Stimulated activated CD4-positive, alpha-beta T cell treated with anti-CD3 and anti-CD28 coated beads, Interleukin-15, amount 100 ng/mL, for 48 hours (primary cell): ENCODE measurements around the gene WDR70.
"Not testable (repeated sequence)": the region's sequence is repeated elsewhere in the genome, so short reads cannot be mapped to it uniquely, and the experiment has no call there.

Source experiments
- DNase-seq, 2 donors: peaks; one replicate each; pipeline ENCODE4 v3.0.0-alpha.2; 2020; ENCODE audit warnings: low read depth in 2 of 2

WDR70 gene

DNA sequence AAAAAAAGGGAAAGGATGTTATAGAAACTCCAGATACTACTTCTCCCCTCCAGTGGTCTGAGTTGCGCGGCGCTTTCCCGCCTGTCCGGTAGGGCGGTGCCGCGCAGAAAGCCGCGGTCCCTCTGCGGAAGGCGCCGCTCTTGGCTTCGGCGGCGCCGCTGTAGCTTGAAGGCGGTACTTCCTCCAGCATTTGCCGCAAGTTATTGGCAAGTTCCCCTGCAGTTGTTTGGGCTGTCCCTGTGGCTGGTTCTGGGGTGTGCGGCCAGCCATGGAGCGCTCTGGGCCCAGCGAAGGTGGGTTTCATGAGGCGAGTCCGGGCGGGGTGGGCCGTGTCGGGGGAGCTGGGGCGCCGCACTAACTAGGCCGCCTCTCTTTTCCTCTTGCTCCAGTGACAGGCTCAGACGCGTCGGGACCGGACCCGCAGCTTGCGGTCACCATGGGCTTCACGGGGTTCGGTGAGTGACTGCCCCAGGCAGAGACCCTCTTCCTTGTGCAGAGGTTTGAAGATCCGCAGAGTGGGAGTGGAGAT, at the start of gene WDR70:
Gene WDR70 (plus strand): TSS at position 219 of the 529 bp plus-strand sequence. CDS start 50 bp downstream, at position 269.
- DNase-seq, result peak; percentile 65 to 74

DNA sequence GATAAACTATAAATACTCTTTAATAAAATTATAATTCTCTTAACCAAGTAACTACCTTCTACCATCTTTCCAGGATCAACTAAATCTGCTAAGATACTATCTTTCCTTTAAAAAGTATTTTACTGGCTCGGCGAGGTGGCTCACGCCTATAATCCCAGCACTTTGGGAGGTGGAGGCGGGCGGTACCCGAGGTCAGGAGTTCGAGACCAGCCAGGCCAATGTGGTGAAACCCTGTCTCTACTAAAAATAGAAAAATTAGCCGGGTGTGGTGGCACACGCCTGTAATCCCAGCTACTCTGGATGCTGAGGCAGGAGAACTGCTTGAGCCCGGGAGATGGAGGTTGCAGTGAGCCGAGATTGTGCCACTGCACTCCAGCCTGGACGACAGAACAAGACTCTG, 44.4 kb upstream of the WDR70 start:
- not testable (repeated sequence) for DNase-seq

DNA sequence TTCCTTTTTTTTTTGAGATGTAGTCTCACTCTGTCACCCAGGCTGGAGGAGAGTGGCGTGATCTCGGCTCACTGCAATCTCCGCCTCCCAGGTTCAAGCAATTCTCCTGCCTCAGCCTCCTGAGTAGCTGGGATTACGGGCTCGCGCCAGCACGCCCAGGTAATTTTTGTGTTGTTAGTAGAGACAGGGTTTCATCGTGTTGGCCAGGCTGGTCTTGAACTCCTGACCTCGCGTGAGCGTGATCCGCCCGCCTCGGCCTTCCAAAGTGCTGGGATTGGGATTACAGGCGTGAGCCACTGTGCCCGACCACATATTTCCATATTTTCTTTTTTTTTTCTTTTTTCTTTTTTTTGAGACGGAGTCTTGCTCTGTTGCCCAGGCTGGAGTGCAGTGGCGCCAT, 36.4 kb upstream of the WDR70 start:
- DNase-seq, result not testable (repeated sequence)

DNA sequence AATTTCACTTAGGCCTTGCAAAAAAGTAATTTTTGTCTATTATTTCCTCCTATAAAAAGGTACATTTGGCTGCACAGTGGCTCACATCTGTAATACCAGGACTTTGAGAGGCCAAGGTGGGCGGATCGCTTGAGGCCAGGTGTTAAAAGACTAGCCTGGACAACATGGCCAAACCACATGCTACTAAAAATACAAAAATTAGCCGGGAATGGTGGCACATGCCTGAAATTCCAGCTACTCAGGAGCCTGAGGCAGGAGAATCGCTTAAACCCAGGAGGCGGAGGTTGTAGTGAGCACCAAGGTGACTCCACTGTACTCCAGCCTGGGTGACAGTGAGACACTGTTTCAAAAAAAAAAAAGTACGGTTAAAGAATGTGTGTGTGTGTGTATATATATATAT, 24.0 kb upstream of the WDR70 start:
- DNase-seq, result no peak

DNA sequence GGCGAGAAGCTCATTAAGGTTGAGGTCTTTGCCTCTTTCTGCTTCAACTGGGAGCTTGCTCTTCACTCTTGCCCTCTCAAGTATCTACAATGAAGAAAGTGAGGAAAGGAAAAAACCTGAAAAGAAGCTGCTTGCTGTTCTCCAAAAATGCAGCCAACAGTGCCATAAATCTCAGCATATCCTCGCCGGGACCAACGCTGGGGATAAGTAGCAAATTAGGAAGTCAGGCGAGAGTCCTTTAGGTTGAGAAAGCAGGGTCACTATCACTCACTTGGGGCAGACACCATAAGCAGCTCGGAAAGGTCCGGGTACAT, 8.6 kb upstream of the WDR70 start:
- DNase-seq, result no peak

DNA sequence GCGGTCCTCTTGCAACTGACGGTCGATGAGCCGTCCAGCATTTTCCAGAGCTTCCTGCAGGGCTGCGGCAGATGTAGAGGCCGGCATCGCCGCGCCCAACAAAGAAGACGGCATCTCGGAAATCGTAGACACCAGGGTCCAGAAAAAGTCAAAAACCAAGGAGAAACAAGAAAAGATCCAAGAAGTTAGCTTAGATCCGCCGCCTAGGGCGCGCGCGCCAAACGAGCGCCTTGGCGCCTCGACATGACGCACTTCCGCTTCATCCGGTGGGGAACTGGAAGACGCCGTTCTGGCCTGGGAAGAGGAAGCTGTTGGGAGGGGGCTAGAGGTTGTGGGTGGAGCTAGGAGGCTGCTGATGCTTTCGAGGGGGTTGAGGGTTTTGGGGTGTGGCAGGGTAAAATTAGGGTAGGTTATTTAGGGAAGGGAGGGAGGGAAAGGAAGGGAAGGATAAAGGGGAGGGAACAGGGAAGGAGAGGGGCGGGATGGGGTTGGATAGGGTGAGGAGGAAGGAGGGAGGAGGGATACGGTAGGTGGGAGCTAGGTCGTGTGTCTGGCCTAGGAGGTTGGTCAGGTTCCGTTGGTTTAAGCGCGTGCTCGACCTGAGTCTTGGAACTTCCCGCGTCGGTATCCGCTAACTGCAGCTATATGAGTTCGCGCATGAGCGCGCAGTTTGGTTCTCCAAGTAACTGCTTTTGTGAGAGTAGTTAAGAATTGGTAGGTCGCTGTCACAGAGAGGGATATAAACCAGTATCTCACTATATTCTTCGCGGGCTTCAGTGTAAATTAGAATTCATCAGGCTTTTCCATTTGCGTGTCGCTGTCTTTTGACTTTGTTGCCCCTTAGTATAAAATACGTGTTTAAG, 8.0 kb upstream of the WDR70 start, which contains the start of gene NUP155:
Gene NUP155 (minus strand): TSS at position 243 of the 863 bp plus-strand sequence. CDS start 129 bp downstream, at position 114.
- peak; percentile 88 to 90 for DNase-seq

DNA sequence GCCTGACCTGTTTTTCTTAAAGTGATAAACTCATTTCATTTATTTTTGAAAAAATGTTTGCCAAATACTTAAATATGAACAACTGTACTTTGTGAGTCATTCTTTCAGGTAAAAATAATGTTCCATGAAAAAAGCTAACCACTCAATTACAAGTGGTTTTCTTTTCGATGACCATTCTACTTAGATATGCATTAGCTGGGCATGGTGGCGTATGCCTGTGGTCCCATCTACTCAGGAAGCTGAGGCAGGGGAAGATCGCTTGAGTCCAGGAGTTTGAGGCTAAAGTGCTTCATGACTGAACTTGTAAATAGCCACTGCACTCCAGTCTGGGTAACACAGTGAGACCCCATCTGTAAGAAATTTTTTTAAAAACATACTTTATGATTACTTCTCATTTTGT, 4.0 kb upstream of the WDR70 start:
- no peak for DNase-seq

DNA sequence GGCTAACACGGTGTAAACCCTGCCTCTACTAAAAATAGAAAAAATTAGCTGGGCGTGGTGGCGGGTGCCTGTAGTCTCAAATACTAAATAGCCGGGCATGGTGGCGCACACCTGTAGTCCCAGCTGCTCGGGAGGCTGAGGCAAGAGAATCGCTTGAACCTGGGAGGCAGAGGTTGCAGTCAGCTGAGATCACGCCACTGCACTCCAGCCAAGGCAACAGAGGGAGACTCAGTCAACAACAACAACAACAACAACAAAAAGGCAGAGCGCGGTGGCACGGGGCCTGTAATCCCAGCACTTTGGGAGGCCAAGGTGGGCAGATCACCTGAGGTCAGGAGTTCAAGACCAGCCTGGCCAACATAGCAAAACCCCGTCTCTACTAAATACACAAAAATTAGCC, 1.1 kb upstream of the WDR70 start:
- not testable (repeated sequence) for DNase-seq

DNA sequence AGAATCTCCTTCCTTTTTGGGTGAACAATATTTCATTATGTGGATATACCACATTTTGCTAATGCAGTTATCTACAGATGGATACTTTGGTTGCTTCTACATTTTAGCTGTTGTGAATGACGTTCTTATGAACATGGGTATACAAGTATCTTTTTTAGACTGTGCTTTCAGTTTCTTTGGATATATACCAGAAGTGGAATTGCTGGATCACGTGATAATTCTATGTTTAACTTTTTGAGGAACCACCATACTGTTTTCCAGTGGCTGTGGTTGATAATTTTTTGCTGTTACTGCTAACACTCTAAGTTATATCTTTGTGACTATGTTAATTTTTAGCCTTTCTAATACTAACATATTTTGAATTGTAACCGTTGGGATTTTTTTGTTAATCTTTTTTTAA, 12.5 kb downstream of the WDR70 start:
- DNase-seq, result no peak

DNA sequence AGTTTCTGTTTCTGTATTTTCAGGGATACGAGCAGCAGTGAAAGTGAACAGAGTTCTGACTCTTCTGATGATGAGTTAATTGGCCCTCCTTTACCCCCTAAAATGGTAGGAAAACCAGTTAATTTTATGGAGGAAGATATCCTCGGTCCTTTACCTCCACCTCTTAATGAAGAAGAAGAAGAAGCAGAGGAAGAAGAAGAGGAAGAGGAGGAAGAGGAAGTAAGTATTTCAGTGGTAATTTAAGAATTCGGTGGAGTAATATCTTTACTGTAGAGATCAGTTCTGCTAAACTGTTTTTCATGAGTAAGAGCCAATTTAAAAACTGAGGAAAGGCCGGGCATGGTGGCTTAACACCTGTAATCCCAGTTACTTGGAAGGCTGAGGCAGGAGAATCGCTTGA, 17.2 kb downstream of the WDR70 start:
- no peak for DNase-seq

DNA sequence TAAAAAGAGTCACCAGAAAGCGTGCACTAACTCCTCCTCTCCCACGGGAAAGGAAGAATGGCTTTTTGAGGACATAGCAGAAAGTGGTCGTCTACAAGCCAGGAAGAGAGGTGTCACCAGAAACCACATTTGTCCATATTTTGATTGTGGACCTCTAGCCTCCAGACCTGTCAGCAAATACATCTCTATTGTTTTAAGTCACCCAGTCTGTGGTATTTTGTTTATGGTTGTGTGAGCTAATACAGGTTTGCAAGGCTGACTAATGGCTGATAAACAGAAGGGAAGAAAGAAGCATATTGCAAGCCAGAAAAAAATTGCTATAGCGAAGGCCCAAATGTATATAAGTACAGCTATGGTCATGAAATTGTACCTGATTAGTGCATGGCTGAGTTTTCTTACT, 21.4 kb downstream of the WDR70 start:
- no peak for DNase-seq

DNA sequence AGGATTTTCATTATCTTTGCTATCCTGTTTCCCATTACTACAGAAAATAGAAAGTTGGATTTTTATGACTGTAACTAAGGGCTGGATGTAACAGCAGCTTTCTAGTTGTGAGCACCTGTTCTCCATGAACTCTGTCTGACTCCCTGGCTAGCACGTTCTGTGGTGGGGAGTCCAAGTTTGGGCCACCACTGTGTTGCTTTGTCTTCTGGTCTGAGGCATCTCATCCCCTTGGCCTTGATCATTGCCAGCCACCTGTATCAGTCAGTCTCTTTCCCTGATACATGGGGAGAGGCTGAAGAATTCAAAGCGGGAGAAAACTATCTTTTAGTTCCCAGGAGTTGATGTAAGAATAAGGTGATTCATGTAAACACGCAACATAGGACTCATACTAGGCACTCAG, 33.4 kb downstream of the WDR70 start:
- DNase-seq, result no peak

DNA sequence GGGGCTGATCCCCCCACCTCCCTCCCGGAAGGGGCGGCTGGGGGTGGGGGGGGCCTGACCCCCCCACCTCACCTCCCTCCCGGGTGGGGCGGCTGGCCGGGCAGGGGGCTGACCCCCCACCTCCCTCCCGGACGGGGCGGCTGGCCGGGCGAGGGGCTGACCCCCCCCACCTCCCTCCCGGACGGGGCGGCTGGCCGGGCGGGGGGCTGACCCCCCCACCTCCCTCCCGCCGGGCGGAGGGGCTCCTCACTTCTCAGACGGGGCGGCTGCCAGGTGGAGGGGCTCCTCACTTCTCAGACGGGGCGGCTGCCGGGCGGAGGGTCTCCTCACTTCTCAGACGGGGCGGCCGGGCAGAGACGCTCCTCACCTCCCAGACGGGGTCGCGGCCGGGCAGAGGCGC, 36.3 kb downstream of the WDR70 start:
- DNase-seq, result not testable (repeated sequence)

DNA sequence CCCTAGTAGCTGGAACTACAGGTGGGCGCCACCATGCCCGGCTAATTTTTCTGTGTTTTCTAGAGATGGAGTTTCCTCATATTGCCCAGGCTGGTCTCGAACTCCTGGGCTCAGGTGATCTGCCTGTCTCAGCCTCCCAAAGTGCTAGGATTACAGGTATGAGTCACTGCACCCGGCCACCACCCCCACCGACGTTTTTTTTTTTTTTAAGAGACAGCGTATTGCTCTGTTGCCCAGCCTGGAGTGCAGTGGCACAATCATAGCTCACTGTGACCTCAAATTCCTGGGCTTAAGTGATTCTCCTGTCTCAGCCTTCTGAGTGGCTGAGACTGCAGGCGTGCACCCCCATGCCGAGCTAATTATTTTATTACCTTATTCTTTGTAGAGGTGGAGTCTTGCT, 38.2 kb downstream of the WDR70 start:
- DNase-seq, result no peak

DNA sequence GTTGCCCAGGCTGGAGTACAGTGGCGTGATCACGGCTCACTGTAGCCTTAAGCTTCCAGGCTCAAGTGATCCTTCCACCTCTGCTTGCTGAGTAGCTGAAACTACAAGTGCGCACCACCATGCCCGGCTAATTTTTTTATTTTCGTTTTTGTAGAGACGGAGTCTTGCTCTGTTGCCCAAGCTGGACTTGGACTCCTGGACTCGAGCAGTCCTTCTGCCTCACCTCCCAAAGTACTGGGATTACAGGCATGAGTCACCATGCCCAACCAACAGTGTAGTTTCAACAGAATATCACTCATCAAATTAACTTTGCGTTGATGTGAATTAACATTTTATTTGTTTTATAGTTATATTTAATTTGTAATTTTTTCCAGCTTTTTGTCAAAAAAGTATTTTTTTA, 45.3 kb downstream of the WDR70 start:
- no peak for DNase-seq

DNA sequence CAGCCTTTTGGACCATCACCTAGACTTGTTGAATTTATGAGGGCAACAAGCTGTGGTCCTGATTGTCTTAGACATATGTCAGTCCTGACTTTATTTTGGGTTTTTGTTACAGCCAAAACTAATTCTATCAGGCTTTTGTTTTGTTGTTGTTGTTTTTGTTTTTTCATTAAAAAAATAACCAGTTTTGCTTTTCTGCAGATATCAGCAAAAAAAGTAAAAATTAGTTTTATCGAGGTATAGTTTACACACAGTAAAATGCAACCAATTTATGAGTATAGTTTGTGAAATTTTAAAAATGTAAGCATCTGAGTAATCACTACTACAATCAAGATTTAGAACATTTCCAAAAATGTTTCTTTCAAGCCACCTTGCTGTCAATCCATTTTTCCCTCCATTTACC, 48.9 kb downstream of the WDR70 start:
- no peak for DNase-seq

DNA sequence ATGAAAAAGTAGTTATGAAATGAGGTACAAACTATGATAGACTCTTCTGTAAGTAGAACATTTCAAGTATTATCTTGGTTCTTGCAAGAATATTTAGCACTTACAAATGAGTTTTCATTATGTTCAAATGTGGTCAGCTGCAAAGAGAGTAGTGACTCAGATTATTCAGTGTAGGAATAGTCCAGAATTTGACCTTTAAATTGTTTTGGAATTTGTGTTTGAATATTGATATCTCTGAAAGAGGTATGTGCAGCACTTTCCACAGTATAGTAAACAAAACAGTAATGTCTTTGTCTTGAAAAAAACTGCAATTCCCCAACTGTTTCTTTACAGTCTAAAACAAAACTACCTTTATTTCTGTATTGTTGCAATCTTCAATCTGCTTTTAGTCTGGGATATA, 56.1 kb downstream of the WDR70 start:
- DNase-seq, result no peak

DNA sequence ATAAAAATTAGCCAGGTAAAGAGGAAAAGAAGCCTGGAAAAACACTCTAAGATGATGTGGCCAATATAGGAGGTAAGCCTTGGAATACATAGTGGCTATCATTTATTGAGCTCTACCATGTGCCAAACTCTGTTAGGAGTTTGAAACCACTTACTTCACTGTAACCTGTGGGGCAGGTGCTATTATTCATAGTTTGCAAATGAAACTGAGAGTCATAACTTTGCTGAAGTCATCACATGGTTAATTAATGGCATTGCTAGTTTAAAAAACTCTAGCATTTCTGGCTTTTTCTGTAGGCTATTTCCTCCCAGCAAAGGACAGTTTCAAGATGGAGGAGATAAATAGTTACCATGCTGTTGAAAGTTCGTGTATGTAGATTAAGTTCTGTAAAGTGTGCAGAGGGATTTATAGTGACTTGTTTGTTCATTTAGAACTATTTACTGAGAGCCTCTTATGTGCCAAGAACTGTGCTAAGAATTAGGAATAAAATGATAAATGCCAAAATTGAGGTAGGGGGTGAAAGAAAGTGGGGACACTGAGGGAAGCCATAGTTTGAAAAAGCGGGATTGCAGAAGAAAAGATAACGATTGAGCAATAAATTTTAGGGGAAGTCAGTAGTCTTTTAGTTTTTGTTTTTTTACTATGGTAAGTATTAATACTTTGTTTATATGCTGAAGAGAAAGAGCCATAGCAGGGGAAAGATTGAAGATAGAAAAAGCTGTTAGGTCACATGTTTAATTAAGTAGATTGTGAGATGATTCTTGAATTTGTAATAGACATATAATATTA, 57.2 kb downstream of the WDR70 start:
- no peak for DNase-seq

DNA sequence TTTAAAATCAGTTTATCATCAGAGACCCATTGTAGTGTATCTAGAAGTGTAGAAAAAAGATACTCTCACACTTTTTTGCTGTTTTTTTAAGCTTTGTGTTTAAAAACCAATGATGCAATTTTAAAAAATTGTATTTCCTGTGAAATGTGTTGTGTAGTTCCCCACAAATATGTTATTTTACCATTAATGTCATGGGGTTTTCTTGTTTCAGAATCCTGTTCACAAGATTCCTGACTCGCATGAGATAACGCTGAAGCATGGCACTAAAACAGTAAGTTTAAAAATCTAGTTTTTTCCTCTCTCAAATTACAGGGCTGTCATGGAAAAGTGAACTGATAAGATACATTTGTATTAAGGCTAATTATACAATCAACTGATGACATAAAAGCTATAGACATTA, 58.6 kb downstream of the WDR70 start:
- no peak for DNase-seq

DNA sequence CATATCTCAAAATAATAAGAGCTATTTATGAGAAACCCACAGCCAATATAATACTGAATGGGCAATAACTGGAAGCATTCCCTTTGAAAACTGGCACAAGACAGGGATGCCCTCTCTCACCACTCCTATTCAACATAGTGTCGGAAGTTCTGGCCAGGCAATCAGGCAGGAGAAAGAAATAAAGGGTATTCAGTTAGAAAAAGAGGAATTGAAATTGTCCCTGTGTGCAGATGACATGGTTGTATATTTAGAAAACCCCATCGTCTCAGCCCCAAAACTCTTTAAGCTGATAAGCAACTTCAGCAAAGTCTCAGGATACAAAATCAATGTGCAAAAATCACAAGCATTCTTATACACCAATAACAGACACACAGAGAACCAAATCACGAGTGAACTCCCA, 66.7 kb downstream of the WDR70 start:
- not testable (repeated sequence) for DNase-seq

DNA sequence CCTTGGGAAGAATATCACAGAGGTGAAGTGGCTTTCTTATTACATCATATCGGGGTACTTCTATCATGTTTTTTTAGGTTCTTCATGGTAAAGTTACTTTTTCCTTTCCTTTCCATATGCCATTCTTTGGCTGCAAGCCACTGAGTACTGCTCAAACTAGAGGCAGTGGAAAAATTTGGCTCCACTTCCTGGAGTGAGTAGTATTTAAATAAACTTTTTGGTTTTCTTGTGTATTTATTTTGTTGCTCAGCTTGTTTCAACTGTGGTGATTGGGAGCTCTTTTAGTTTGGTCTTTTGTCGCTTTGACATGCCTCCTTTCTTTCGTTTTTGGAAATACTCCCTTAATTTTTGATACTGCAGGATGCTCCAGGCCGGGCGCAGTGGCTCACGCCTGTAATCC, 69.8 kb downstream of the WDR70 start:
- DNase-seq, result no peak

DNA sequence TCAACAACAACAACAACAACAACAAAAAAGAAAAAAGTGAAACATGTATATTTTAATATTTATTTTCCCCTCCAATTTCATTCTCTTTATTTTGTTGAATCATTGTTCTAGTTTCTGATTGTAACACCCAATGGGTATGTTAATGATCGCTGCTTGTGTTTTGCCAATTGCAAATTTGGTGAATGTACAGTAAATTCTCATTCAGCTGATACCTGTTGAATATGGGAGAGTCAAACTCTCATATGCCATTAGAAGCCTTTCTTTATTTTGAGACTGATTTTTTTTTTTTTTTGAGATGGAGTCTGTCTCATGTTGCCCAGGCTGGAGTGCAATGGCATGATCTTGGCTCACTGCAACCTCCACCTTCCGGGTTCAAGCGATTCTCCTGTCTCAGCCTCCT, 72.9 kb downstream of the WDR70 start:
- DNase-seq, result not testable (repeated sequence)

DNA sequence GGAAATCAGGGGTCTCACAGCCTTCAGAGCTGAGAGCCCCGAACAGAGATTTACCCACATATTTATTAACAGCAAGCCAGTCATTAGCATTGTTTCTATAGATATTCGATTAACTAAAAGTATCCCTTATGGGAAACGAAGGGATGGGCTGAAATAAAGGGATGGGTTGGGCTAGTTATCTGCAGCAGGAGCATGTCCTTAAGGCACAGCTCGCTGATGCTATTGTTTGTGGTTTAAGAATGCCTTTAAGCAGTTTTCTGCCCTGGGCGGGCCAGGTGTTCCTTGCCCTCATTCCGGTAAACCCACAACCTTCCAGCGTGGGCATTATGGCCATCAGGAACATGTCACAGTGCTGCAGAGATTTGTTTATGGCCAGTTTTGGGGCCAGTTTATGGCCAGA, 74.1 kb downstream of the WDR70 start:
- DNase-seq, result not testable (repeated sequence)
